ENCODE data around the gene PPM1M. TPM values are rescaled to one million over a fixed set of nuclear protein-coding genes. Genes with fewer than 3 reads are reported as not detected.
A peak's percentile ranks its signal among the peaks of the same experiment; 100 is the strongest.

PPM1M gene
- total and polyA plus RNA-seq, 10 of the 15 experiments (the other 5 are each of a cell fraction or from before 2014, with no cell fraction given), result 7.3 to 24.8 (median 15.8) TPM

DNA sequence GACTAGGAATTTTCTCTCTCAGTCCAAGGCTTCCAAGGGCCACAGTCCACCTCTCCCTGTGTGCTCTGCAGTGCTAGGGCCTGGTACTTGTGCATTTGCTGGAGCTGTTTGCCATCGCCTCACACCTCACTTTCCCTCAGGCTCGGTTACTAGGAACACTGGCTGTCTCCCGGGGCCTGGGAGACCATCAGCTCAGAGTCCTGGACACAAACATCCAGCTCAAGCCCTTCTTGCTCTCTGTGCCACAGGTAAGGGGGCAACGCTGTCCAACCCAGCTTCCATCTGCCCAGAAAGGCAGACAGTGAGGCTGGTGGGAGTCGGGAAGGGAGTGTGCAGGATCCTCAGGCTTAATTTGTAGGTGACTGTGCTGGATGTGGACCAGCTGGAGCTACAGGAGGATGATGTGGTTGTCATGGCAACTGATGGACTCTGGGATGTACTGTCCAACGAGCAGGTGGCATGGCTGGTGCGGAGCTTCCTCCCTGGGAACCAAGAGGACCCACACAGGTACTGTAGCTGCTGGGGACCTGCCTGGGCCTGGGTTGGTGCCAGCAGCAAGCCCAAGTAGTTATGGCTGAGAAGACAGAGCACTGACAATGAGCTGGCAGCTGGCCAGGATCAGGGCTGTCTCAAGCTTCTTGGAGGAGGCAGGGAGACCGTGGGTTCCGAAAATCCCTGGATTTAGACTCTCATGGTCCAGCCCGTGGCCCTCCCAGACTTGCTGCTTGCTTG is 3.4 kb downstream of the PPM1M start:
- POLR2A ChIA-PET, result interaction anchor here (0.7 to 7.8 kb wide), 6 partner anchors 10 to 38 kb away, joined by 3 to 60 read pairs (median 4); partner anchors contain the start of genes TWF2 and WDR82
- Histone ChIP-seq H4K20me1 (ENCODE audit: control insufficient read depth, insufficient read depth) (no peaks in the 10 kb centered on the region), H3K79me2 (ENCODE audit: control insufficient read depth, insufficient read depth, low read length) (peaks cover 4% of the 10 kb centered on the region), H3K4me2 (ENCODE audit: control insufficient read depth, insufficient read depth) (no peak overlapping the region), H3K27ac (ENCODE audit: control insufficient read depth, insufficient read depth) (no peak overlapping the region), H3K27me3 (replicated peaks in 1 of 2; ENCODE audit: control insufficient read depth in 2 of 2, insufficient read depth in 2 of 2, low read length in 1 of 2) (no peaks in the 10 kb centered on the region), H3K9me3 (replicated peaks; ENCODE audit: control insufficient read depth, insufficient read depth, low read length) (no peaks in the 10 kb centered on the region), H3K36me3 (ENCODE audit: control insufficient read depth in 2 of 2, insufficient read depth in 2 of 2, low read length in 1 of 2) (peaks cover 17 to 21% of the 10 kb centered on the region in 2 experiments), H3K9ac (ENCODE audit: control insufficient read depth, insufficient read depth, low read length) (no peak overlapping the region), H3K4me1 (ENCODE audit: control insufficient read depth, insufficient read depth, low read length) (peaks cover 43% of the 10 kb centered on the region), H3K4me3 (no peak overlapping the region), H2AFZ (ENCODE audit: control insufficient read depth, low read depth, low read length) (no peak overlapping the region)
- ATAC-seq (no peak), DNase-seq (ENCODE audit: low read depth, low spot score) (no peak), FAIRE-seq (no peak)
- RAD21 ChIA-PET (ENCODE audit: unreplicated experiment), result interaction anchor here (1.2 kb wide), 1 partner anchor 8 kb away, joined by 3 read pairs; no protein-coding TSS in a partner anchor
- 73% methylated on average over 9 of the region's 10 CpGs for WGBS (ENCODE audit: insufficient coverage, insufficient replicate concordance, low lambda C conversion rate, missing lambda C conversion rate)
- no TSS peak for BruUV-seq (replicated peaks)
- CTCF ChIA-PET, result interaction anchor here (0.9 to 1.5 kb wide), 5 partner anchors 9 to 90 kb away, joined by 3 to 5 read pairs (median 4); no protein-coding TSS in a partner anchor
- TF ChIP-seq, protein P1, sequence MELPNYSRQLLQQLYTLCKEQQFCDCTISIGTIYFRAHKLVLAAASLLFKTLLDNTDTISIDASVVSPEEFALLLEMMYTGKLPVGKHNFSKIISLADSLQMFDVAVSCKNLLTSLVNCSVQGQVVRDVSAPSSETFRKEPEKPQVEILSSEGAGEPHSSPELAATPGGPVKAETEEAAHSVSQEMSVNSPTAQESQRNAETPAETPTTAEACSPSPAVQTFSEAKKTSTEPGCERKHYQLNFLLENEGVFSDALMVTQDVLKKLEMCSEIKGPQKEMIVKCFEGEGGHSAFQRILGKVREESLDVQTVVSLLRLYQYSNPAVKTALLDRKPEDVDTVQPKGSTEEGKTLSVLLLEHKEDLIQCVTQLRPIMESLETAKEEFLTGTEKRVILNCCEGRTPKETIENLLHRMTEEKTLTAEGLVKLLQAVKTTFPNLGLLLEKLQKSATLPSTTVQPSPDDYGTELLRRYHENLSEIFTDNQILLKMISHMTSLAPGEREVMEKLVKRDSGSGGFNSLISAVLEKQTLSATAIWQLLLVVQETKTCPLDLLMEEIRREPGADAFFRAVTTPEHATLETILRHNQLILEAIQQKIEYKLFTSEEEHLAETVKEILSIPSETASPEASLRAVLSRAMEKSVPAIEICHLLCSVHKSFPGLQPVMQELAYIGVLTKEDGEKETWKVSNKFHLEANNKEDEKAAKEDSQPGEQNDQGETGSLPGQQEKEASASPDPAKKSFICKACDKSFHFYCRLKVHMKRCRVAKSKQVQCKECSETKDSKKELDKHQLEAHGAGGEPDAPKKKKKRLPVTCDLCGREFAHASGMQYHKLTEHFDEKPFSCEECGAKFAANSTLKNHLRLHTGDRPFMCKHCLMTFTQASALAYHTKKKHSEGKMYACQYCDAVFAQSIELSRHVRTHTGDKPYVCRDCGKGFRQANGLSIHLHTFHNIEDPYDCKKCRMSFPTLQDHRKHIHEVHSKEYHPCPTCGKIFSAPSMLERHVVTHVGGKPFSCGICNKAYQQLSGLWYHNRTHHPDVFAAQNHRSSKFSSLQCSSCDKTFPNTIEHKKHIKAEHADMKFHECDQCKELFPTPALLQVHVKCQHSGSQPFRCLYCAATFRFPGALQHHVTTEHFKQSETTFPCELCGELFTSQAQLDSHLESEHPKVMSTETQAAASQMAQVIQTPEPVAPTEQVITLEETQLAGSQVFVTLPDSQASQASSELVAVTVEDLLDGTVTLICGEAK (IDR thresholded peaks at IDR 0.05; ENCODE audit: borderline replicate concordance), result no peak
- no peak for TF ChIP-seq TCF3 (IDR thresholded peaks at IDR 0.05; ENCODE audit: borderline replicate concordance, insufficient read depth, low read depth, low read length)
- no peak for TF ChIP-seq POU2F2 (IDR thresholded peaks at IDR 0.05; ENCODE audit: borderline replicate concordance, low read depth, low read length)
- TF ChIP-seq POLR2AphosphoS5 (IDR thresholded peaks at IDR 0.05; ENCODE audit: low read length), result no peak; the same call in 1 of the 2 replicates
- TF ChIP-seq PAX8 (IDR thresholded peaks at IDR 0.05), result no peak
- peak; percentile 70; the same call in 1 of the 2 replicates for TF ChIP-seq BMI1 (IDR thresholded peaks at IDR 0.05; ENCODE audit: borderline replicate concordance)
- TF ChIP-seq POLR2A (IDR thresholded peaks at IDR 0.05; ENCODE audit: low read depth, low read length), result peak; percentile 44; the same call in 1 of the 2 replicates
- in situ Hi-C loops (cut with MboI) (no loop called here), intact Hi-C loops (cut with micrococcal nuclease; ENCODE audit: unreplicated experiment) (no loop called here)
- SMC1A ChIA-PET (ENCODE audit: uncharacterized antibody, unreplicated experiment), result interaction anchor here (1.1 kb wide), 1 partner anchor 13 kb away, joined by 5 read pairs; no protein-coding TSS in a partner anchor
